AG09309 (cell line): ENCODE measurements around the gene RFX2.

Source experiments
- DNase-seq: peaks from one replicate; pipeline ENCODE4 v3.0.0-alpha.2; 2010; ENCODE audit warnings: low read depth
- H3K4me3 ChIP-seq: 2 replicates; pipeline ENCODE4 v1.5.1; 2011; ENCODE audit warnings: mild to moderate bottlenecking, low read depth, low read length, moderate library complexity; ENCODE audit not compliant: control insufficient read depth
- TF ChIP-seq, protein P1 (sequence below): IDR thresholded peaks from 2 replicates; pipeline ENCODE4 v1.5.1; 2011; ENCODE audit warnings: mild to moderate bottlenecking, low read depth, low read length, inconsistent platforms; ENCODE audit not compliant: insufficient read depth, control insufficient read depth; ENCODE audit errors: missing control alignments

The RFX2 gene

DNA sequence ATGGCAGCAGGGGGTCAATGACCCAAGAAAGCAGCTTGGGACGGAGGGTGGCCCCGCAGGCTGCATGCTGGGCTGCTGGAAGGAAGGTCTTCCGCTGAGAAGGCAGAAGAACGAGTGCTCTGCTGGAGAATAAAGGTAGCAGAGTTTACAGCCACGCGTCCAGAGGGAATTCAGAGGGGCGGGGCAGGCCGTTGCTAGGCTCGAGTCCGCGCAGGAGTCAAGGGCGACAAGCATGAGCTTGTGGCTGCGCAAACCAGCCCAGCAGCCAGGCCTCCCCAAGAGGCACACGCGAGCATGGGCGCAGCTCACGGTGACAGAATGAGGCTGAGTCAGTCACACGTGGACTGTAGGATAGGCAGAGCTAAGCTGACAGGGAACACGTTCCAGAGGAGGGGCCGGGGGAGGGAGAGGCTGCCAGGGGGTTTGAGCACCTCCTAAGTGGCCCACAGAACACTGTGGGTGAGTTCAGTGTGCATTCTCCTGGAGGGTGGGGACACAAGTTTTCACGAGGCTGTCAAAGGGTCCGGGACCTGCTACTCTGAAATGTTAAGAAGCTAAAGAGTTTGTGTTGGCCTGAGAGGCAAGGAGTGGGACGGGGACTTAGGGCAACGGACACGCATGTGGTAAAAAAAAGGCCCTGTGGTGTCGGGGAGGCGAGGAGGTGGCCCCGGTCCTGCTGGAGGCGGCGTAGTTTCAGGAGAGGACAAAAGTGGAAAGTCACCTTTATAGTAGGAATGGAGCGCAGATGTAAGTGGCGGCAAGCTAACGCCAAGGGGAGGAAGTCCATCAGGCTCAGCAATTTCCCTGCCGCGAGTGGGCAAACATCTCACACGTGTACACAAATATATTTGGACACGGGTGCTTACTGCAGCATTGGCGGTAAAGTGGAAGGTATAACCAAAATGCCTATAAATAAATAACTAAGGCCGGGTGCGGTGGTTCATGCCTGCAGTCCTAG lies 17.7 kb downstream of the RFX2 start:
- peak overlapping the region; percentile 27 for H3K4me3 ChIP-seq
- TF ChIP-seq, protein P1, sequence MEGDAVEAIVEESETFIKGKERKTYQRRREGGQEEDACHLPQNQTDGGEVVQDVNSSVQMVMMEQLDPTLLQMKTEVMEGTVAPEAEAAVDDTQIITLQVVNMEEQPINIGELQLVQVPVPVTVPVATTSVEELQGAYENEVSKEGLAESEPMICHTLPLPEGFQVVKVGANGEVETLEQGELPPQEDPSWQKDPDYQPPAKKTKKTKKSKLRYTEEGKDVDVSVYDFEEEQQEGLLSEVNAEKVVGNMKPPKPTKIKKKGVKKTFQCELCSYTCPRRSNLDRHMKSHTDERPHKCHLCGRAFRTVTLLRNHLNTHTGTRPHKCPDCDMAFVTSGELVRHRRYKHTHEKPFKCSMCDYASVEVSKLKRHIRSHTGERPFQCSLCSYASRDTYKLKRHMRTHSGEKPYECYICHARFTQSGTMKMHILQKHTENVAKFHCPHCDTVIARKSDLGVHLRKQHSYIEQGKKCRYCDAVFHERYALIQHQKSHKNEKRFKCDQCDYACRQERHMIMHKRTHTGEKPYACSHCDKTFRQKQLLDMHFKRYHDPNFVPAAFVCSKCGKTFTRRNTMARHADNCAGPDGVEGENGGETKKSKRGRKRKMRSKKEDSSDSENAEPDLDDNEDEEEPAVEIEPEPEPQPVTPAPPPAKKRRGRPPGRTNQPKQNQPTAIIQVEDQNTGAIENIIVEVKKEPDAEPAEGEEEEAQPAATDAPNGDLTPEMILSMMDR, result no peak
- no peak for DNase-seq

DNA sequence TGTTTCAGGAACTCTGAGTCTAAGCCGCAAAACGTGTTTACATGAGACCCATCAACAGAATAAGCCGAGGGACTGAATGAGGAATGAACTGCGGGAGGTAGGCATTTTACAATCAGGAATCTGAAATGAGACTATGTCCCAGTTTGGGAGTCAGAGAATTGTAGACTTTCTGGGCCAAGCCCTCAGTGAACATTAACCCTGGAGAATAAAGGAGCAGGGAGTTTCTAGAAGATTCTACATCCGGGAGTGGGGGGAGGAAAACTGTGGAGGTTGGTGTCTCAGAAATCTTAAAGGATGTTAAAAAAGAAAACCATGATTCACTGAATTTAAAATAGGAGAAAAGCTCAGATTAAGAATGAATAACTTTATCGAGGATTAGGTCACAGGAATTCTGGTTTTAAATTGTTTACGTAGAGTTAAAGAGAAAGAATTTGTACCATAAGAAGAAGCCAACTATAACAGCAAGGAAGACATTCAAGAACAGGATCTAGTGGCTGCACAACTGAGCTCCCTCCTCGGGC lies 18.5 kb downstream of the RFX2 start:
- TF ChIP-seq, protein P1, result no peak
- DNase-seq, result no peak
- H3K4me3 ChIP-seq, result peak overlapping the region; percentile 27

DNA sequence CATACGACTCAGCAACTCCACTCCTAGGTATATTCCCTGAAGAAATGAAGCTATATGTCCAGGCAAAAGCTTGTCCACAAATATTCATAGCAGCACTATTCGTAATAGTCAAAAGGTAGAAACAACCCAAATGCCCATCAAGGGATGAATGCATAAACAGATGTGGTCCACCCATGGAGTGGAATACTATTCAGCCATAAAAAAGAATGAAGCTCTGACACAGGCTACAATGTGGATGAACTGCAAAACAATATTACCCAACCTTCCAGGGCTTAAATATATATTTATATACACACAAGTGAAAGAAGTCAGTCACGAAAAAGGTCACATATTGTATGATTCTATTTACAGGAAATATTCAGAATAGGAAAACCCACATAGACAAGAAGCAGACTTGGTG lies 19.7 kb downstream of the RFX2 start:
- no peak for DNase-seq
- H3K4me3 ChIP-seq, result no peak overlapping the region

DNA sequence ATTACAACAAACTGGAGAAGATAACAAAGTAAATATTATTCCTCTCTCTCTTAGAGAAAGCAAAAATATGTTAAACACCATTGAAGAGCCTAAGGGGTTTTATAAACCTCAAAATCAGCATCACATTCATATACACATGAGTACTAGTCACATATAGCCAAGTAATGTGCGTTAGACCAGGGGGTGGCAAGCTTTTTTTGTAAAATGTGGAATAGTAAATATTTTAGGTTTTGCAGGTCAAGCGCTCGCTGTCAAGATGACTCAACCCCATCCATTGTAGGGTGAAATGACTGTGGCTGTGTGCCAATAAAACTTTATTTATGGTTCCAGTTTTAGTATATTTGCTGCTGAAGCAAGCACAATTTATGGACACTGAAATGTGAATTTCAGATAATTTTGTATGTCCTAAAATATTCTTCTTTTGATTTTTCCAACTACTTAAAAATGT lies 21.7 kb downstream of the RFX2 start:
- TF ChIP-seq, protein P1, result no peak
- no peak overlapping the region for H3K4me3 ChIP-seq
- DNase-seq, result no peak

More for the DNA sequence above, 19.7 kb downstream of the RFX2 start:
- TF ChIP-seq, protein P1, result no peak

DNA sequence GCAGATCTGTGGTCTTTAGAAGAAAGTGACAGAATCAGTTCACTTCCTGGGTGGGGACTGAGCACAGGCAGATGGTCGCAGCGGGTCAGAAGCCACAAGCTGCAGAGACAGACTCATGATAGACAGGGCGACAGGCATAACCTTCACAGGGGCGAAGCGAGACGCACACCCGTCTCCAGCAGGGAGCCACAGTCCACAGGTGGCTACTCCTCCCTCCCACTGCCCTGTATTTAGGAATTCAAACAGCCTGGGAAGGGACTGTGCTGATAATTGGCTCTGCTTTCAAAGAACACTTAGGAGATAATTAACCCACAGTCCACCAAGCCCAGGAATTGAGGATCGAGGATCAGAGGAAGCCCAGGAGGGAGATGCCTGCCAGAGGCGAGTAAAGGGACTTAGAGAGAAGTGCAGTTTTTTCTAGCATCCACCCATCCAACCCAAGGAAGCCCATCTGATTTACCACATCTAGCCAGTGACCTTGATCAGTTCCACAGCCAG lies 23.2 kb downstream of the RFX2 start:
- H3K4me3 ChIP-seq, result no peak overlapping the region
- DNase-seq, result no peak

DNA sequence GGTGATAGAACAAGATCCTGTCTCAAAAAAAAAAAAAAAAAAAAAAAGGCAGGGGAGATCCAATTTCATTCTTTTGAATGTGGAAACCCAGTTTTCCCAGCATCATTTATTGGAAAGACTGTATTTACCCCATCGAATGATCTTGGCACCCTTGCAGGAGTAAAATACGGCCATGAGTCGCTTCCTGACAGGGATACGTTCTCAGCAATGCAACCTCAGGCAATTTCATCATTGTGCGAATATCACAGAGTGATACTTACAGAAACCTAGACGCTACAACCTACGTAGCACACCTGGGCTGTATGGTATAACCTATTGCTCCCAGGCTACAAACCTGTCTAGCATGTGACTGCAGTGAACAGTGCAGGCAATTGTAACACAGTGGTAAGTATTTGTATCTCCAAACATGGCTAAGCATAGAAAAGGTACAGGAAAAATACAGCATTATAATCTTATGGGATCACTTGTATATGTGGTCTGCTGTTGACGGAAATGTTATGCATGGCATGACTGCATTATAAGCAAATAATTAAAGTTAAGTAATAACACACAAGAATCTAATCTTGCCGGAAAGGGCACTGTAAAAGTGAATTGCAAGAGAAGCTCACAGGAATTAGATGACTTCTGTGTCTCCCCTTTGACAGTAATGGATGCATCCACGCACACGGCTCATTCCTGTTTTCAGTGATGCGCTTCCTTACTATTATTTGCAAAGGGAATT lies 24.1 kb downstream of the RFX2 start:
- no peak overlapping the region for H3K4me3 ChIP-seq
- TF ChIP-seq, protein P1, result no peak
- no peak for DNase-seq

More for the DNA sequence above, 23.2 kb downstream of the RFX2 start:
- TF ChIP-seq, protein P1, result no peak
